Effector memory CD8-positive, alpha-beta T cell (primary cell): Measurements from ENCODE around the gene CARD10.
A peak's percentile ranks its signal among the peaks of the same experiment; 100 is the strongest.
"Not testable (repeated sequence)": the region's sequence is repeated elsewhere in the genome, so short reads cannot be mapped to it uniquely, and the experiment has no call there.

Experiments
- ATAC-seq: fragments of 150-1000 bp; cut with Tn5 transposase; replicated peaks from 2 replicates; pipeline ENCODE4 v1.10.0; 2021; ENCODE audit warnings: mild to moderate bottlenecking, moderate library complexity
- DNase-seq, 3 experiments: peaks; one replicate each; pipeline ENCODE4 v3.0.0; 2021
- H3K27ac Mint-ChIP-seq, 2 donors: one replicate each; pipeline ENCODE4 v1.8.0; 2022; ENCODE audit warnings: mild to moderate bottlenecking in 2 of 2, mixed read lengths in 2 of 2, moderate library complexity in 2 of 2
- H3K27me3 Mint-ChIP-seq, 2 donors: one replicate each; pipeline ENCODE4 v1.8.0; 2022; ENCODE audit warnings: mixed read lengths in 2 of 2
- H3K36me3 Mint-ChIP-seq: one replicate; pipeline ENCODE4 v1.8.0; 2022; ENCODE audit warnings: mild to moderate bottlenecking, moderate library complexity, mixed read lengths; ENCODE audit not compliant: insufficient read depth
- H3K4me1 Mint-ChIP-seq, 2 donors: one replicate each; pipeline ENCODE4 v1.8.0; 2022; ENCODE audit warnings: low read depth in 2 of 2, mixed read lengths in 2 of 2
- H3K4me3 Mint-ChIP-seq, 2 donors: one replicate each; pipeline ENCODE4 v1.8.0; 2022; ENCODE audit warnings: mild to moderate bottlenecking in 2 of 2, mixed read lengths in 2 of 2, moderate library complexity in 2 of 2
- H3K9me3 Mint-ChIP-seq, 2 donors: one replicate each; pipeline ENCODE4 v1.8.0; 2022; ENCODE audit warnings: mixed read lengths in 2 of 2

Gene CARD10

DNA sequence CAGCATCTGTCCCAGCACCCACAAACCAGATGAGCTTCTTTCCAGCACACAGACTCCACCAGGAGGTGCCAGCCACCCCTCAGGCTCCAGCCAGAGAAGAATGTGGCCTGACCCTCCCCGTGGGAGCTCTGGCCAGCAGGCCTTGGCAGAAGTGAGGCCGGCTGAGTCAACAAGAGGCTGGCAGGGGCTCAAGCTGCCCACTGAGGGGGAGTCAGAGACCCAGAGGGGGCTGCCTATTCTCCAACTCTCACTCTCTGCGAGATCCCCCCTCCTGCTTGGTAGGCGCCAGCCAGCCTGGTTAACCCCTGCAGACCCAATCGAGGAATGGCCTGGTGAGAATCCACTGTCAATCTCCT is 30.5 kb upstream of the CARD10 start:
- DNase-seq = no peak

DNA sequence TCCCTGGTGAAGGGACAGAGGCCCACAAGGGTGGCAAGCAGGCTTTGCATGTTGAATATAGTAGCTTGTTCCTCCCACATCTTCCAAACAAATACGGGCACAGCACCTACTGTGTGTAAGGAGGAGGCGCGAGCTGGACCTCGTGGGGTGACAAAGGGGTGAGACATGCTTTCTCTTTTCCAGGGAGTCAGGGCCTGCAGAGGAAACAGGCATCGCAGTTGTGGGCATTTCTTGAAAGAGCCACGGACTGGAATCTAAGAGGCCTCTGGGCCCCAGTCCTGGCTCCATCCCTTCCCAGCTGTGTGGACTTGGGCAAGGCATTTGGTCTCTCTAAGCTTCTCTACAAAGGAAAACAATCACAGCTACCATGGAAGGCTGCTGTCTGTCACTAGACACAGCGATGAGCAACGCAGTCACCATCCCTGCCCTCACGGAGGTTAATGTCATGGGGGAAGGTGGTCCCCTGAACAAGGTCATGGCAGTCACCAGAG is 28.1 kb upstream of the CARD10 start:
- no peaks in the 10 kb centered on the region for H3K9me3 Mint-ChIP-seq
- ATAC-seq (no peak), DNase-seq (no peak)
- peaks cover 7% of the 10 kb centered on the region for H3K36me3 Mint-ChIP-seq
- no peak overlapping the region for H3K27ac Mint-ChIP-seq
- H3K4me1 Mint-ChIP-seq = peaks cover 7 to 11% of the 10 kb centered on the region in 2 donors
- H3K4me3 Mint-ChIP-seq = no peak overlapping the region
- peaks cover 0 to 38% of the 10 kb centered on the region in 2 donors for H3K27me3 Mint-ChIP-seq

More for the DNA sequence above, 30.5 kb upstream of the CARD10 start:
- Mint-ChIP-seq H3K36me3 (peaks cover 7% of the 10 kb centered on the region), H3K9me3 (no peaks in the 10 kb centered on the region), H3K27ac (no peak overlapping the region), H3K4me3 (no peak overlapping the region), H3K27me3 (peaks cover 14 to 44% of the 10 kb centered on the region in 2 donors), H3K4me1 (peaks cover 7 to 11% of the 10 kb centered on the region in 2 donors)
- no peak for ATAC-seq

- DNase-seq (no peak), ATAC-seq (no peak)
- Mint-ChIP-seq H3K27me3 (peaks cover 5 to 41% of the 10 kb centered on the region in 2 donors), H3K9me3 (no peaks in the 10 kb centered on the region), H3K4me3 (no peak overlapping the region), H3K27ac (peak overlapping the region in 1 of 2 donors; percentile 58), H3K36me3 (peaks cover 7% of the 10 kb centered on the region), H3K4me1 (peaks cover 7 to 17% of the 10 kb centered on the region in 2 donors)
Measured at GRCh38 chr22:37546437-37547250, 27.4 kb upstream of the CARD10 start.

GRCh38 chr22:37545703-37546436 is 26.7 kb upstream of the CARD10 start:
- DNase-seq = no peak
- Mint-ChIP-seq H3K36me3 (peaks cover 7% of the 10 kb centered on the region), H3K4me1 (peaks cover 8 to 20% of the 10 kb centered on the region in 2 donors), H3K27me3 (peaks cover 8 to 39% of the 10 kb centered on the region in 2 donors), H3K9me3 (no peaks in the 10 kb centered on the region), H3K27ac (peak overlapping the region in 1 of 2 donors; percentile 58), H3K4me3 (no peak overlapping the region)
- ATAC-seq = no peak

- Mint-ChIP-seq H3K4me3 (no peak overlapping the region), H3K4me1 (peaks cover 16 to 27% of the 10 kb centered on the region in 2 donors), H3K36me3 (peaks cover 7% of the 10 kb centered on the region), H3K27me3 (peaks cover 15 to 46% of the 10 kb centered on the region in 2 donors), H3K9me3 (no peaks in the 10 kb centered on the region), H3K27ac (no peak overlapping the region)
- ATAC-seq = peak; percentile 52
- DNase-seq = peak; percentile 27 to 39 (median 32)
Measured at GRCh38 chr22:37544955-37545702, 25.9 kb upstream of the CARD10 start.

- H3K9me3 Mint-ChIP-seq = no peaks in the 10 kb centered on the region
- peaks cover 29 to 37% of the 10 kb centered on the region in 2 donors for H3K4me1 Mint-ChIP-seq
- peaks cover 24 to 61% of the 10 kb centered on the region in 2 donors for H3K27me3 Mint-ChIP-seq
- ATAC-seq (no peak), DNase-seq (no peak)
- H3K4me3 Mint-ChIP-seq = no peak overlapping the region
- peaks cover 7% of the 10 kb centered on the region for H3K36me3 Mint-ChIP-seq
- H3K27ac Mint-ChIP-seq = no peak overlapping the region
Measured at GRCh38 chr22:37542959-37543358, 23.7 kb upstream of the CARD10 start.

DNA sequence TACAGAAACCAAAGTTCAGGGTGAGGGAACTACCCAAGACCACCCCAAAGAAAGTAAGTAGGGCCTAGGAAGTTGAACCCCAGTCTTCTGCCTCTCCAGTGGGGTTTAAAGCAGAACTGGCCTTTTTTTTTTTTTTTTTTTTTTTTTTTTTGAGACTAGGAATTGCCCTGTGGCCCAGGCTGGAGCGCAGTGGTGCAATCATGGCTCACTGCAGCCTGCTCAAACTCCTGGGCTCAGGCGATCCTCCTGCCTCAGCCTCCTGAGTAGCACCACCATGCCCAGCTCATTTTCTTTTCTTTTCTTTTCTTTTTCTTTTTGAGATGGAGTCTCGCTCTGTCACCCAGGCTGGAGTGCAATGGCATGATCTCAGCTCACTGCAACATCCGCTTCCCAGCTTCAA is 23.2 kb upstream of the CARD10 start:
- Mint-ChIP-seq H3K27me3 (peaks cover 24 to 61% of the 10 kb centered on the region in 2 donors), H3K4me1 (peaks cover 29 to 38% of the 10 kb centered on the region in 2 donors)
- not testable (repeated sequence) for DNase-seq, H3K4me3 Mint-ChIP-seq, H3K36me3 Mint-ChIP-seq, H3K27ac Mint-ChIP-seq, H3K9me3 Mint-ChIP-seq, ATAC-seq

DNA sequence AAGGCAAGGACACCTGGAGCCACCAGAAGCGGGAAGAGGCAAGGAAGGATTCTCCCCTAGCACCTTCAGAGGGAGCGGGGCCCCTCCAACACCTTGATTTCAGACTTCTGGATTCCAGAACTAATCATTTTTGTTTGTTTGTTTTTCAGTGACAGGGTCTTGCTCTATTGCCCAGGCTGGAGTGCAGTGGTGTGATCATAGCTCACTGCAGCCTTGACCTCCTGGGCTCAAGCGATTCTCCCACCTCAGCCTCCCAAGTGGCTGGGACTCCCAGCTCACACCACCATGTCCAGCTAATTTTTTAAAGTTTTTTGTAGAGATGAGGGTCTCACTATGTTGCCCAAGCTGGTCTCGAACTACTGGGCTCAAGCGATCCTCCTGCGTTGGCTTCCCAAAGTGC is 20.6 kb upstream of the CARD10 start:
- Mint-ChIP-seq H3K4me1 (peaks cover 22 to 27% of the 10 kb centered on the region in 2 donors), H3K27me3 (peaks cover 24 to 52% of the 10 kb centered on the region in 2 donors)
- not testable (repeated sequence) for H3K36me3 Mint-ChIP-seq, H3K4me3 Mint-ChIP-seq, H3K27ac Mint-ChIP-seq, H3K9me3 Mint-ChIP-seq, DNase-seq, ATAC-seq

GRCh38 chr22:37538590-37539357 is 19.6 kb upstream of the CARD10 start:
- Mint-ChIP-seq H3K27me3 (peaks cover 24 to 46% of the 10 kb centered on the region in 2 donors), H3K9me3 (no peaks in the 10 kb centered on the region), H3K4me3 (peak overlapping the region; percentile 72 to 75), H3K27ac (peak overlapping the region; percentile 53 to 79), H3K4me1 (peaks cover 22 to 27% of the 10 kb centered on the region in 2 donors), H3K36me3 (no peaks in the 10 kb centered on the region)
- ATAC-seq (peak; percentile 99), DNase-seq (peak; percentile 83 to 88 (median 87))

DNA sequence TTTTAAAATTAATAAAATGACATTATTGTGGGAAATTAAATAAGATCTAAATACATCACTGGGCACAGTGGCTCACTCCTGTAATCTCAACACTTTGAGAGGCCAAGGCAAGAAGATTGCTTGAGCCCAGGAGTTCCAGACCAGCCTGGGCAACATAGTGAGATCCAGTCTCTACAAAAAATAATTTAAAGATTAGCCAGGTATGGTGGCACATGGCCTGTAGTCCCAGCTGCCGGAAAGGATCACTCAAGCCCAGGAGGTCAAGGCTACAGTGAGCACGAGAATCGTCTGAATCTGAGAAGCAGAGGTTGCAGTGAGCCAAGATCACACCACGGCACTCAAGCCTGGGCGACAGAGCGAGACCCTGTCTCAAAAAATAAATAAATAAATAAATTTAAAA is 15.9 kb upstream of the CARD10 start:
- Mint-ChIP-seq H3K36me3 (no peaks in the 10 kb centered on the region), H3K27ac (no peak overlapping the region)
- no peak for ATAC-seq

GRCh38 chr22:37534445-37534844 is 15.2 kb upstream of the CARD10 start:
- Mint-ChIP-seq H3K4me3 (no peak overlapping the region), H3K9me3 (no peaks in the 10 kb centered on the region), H3K4me1 (peaks cover 13 to 19% of the 10 kb centered on the region in 2 donors), H3K36me3 (no peaks in the 10 kb centered on the region), H3K27me3 (peaks cover 14 to 27% of the 10 kb centered on the region in 2 donors), H3K27ac (no peak overlapping the region)
- no peak for ATAC-seq
- no peak for DNase-seq

More for the DNA sequence above, 15.9 kb upstream of the CARD10 start:
- Mint-ChIP-seq H3K4me3 (no peak overlapping the region), H3K9me3 (no peaks in the 10 kb centered on the region), H3K4me1 (peaks cover 11 to 14% of the 10 kb centered on the region in 2 donors), H3K27me3 (peaks cover 17 to 26% of the 10 kb centered on the region in 2 donors)
- DNase-seq = no peak

DNA sequence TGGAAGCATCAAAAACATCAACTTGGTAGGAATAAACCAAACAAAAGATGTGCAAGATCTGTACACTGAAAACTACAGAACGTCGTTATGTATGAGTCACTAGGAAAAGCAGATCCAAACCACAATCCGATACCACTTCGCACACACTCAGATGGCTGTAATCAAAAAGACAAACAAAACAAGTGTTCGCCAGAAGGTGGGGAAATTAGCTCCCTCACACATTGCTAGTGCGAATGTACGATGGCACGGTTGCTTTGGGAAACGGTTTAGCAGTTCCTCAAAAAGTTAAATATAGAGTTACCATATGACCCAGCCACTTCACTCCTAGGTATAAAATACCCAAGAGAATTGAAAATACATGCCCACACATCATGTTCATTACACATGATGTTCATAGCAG is 14.8 kb upstream of the CARD10 start:
- Mint-ChIP-seq H3K27me3 (peaks cover 11 to 22% of the 10 kb centered on the region in 2 donors), H3K4me1 (peaks cover 12 to 17% of the 10 kb centered on the region in 2 donors), H3K4me3 (no peak overlapping the region), H3K9me3 (no peaks in the 10 kb centered on the region), H3K27ac (no peak overlapping the region), H3K36me3 (no peaks in the 10 kb centered on the region)
- no peak for DNase-seq
- peak; percentile 8 for ATAC-seq
